Esophagus squamous epithelium (tissue), 5 donors: ENCODE data around the gene GSE1. TPM values are rescaled to one million over a fixed set of nuclear protein-coding genes. Genes with fewer than 3 reads are reported as not detected.

Experiments used
- DNase-seq: peaks from one replicate; lab custom pipeline; 2025; lab: John Stamatoyannopoulos, UW
- H3K27ac ChIP-seq, 4 donors: fragments of 200-600 bp; sonication (generic); one replicate each; pipeline ENCODE4 v1.5.1; 2016 to 2019; ENCODE audit warnings: mild to moderate bottlenecking in 1 of 4
- H3K27me3 ChIP-seq, 4 donors: fragments of 200-600 bp; sonication (generic); 1 replicate in 3 of 4; 2 replicates in 1 of 4; pipeline versions ENCODE4 v1.5.1 to v1.6.0; 2017 to 2021; ENCODE audit warnings: antibody characterized with exemption in 1 of 4
- H3K36me3 ChIP-seq, 3 donors: fragments of 200-600 bp; sonication (generic); one replicate each; pipeline ENCODE4 v1.5.1; 2016 to 2019
- H3K4me1 ChIP-seq, 3 donors: fragments of 200-600 bp; sonication (generic); one replicate each; pipeline ENCODE4 v1.5.1; 2017 to 2019
- H3K4me3 ChIP-seq, 4 donors: fragments of 200-600 bp; sonication (generic); 1 replicate in 3 of 4; 2 replicates in 1 of 4; pipeline ENCODE4 v1.5.1; 2016 to 2019; ENCODE audit warnings: mild to moderate bottlenecking in 2 of 4, moderate library complexity in 1 of 4
- H3K9me3 ChIP-seq, 3 donors: fragments of 200-600 bp; sonication (generic); one replicate each; pipeline ENCODE4 v1.5.1; 2016 to 2019
- POLR2A ChIP-seq, 4 donors: fragments of 450-650 bp; IDR thresholded peaks; one replicate each; pipeline ENCODE4 v1.6.1; 2017; ENCODE audit warnings: antibody characterized with exemption in 4 of 4, mild to moderate bottlenecking in 4 of 4, moderate library complexity in 3 of 4
- WGBS, 2 donors: methylation state at CpG; one replicate each; pipeline ENCODE4 v1.1.5; 2018; 5-methylcytosine and 5-hydroxymethylcytosine counted together
- intact Hi-C: fragments of 100-400 bp; cut with DNase I; formaldehyde crosslinking; loops from one replicate; pipeline ENCODE4 v1.15.0; 2022
- total RNA-seq, 4 donors: library from RNA; depleted of rRNA; stranded (reverse); fragments of >200 nt; gene quantifications; one replicate each; pipeline ENCODE4 v1.1.0, GENCODE V29; 2016
- TF ChIP-seq, protein P1 (sequence below), 6 experiments: fragments of 450-650 bp in 4 of 6; fragments of 200-600 bp in 2 of 6; sonication (generic) in 2 of 6; IDR thresholded peaks; one replicate each; pipeline ENCODE4 v1.5.1; 2016 to 2019; ENCODE audit warnings: antibody characterized with exemption in 6 of 6, mild to moderate bottlenecking in 4 of 6, moderate library complexity in 4 of 6
- donor health status: DM: yes; HTN: yes; CAD: no.

Gene GSE1
- total RNA-seq, 4 donors from 2014 or later: 24.6 to 33.6 (median 28.9) TPM

DNA sequence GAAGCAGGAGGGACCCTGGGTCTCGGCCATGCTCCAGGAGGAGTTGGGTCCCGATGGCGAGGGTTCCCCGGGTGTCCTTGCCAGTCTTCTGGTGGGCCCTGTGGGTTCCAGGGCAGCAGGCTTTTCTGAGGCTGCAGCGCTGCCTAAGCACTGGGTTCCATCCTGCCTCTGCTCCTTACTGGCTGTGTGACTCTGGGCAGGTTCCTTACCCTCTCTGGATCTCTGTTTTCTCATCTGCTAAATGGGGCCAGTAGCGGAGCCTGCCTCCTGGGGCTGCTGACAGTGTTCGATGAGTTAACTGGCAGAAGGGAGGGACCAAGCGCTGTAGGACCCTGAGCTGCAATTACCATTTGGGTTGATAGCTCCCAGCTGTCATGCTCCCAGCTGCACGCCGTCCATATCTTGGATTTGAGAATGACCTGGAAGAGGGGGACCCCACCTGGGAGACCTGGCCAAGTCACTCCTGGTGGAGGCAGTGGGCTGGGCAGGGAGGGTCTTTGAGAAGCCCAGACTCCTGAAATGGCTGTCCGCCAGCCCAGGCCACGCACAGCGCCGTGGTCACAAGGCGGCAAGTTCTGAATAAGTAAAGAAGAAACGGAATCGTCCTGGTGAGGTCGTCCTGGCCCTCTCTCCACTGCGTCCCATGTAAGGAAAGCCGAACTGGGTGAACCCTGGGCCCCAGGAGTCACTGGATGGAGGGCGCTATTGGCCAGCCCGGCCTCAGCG, 47.2 kb upstream of the GSE1 start:
- intact Hi-C loops: no loop called here
- no peak for TF ChIP-seq POLR2A (IDR thresholded peaks at IDR 0.05)
- TF ChIP-seq, protein P1, sequence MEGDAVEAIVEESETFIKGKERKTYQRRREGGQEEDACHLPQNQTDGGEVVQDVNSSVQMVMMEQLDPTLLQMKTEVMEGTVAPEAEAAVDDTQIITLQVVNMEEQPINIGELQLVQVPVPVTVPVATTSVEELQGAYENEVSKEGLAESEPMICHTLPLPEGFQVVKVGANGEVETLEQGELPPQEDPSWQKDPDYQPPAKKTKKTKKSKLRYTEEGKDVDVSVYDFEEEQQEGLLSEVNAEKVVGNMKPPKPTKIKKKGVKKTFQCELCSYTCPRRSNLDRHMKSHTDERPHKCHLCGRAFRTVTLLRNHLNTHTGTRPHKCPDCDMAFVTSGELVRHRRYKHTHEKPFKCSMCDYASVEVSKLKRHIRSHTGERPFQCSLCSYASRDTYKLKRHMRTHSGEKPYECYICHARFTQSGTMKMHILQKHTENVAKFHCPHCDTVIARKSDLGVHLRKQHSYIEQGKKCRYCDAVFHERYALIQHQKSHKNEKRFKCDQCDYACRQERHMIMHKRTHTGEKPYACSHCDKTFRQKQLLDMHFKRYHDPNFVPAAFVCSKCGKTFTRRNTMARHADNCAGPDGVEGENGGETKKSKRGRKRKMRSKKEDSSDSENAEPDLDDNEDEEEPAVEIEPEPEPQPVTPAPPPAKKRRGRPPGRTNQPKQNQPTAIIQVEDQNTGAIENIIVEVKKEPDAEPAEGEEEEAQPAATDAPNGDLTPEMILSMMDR (IDR thresholded peaks at IDR 0.05): no peak
- Histone ChIP-seq H3K27me3 (no peaks in the 10 kb centered on the region), H3K36me3 (no peaks in the 10 kb centered on the region), H3K9me3 (no peaks in the 10 kb centered on the region), H3K4me1 (peaks cover 8 to 60% (median 15%) of the 10 kb centered on the region in 3 donors), H3K27ac (no peak overlapping the region), H3K4me3 (no peak overlapping the region)
- DNase-seq: no peak
- 89% methylated on average over 11 to 16 of the region's 23 CpGs for WGBS, 2 donors

DNA sequence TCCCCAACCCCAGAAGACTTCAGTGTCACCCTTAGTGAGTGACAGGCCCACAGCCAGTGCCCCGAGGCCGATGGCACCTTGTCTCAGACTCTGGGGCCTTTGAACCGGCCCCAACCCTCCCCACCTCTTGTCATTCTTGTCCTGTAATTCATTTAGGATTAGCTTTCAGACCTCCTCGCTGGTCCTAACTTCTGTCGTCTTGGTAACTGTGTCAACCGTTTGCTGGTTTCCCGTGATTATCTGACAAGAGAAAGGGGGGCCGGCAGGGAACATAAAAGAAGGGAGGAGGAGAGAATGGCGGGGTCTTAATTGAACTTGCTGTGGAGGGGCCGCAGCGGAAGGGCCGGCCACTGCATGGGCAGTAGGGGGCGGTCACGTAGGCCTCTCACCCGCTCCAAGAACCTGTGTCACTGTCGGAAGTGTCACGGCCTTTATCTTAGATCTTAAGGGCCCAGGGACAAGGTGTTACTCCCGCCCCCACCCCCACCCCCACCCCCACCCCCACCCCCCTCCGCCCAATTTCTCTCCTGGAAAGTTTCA, 46.5 kb upstream of the GSE1 start:
- no peaks in the 10 kb centered on the region for H3K36me3 ChIP-seq

DNA sequence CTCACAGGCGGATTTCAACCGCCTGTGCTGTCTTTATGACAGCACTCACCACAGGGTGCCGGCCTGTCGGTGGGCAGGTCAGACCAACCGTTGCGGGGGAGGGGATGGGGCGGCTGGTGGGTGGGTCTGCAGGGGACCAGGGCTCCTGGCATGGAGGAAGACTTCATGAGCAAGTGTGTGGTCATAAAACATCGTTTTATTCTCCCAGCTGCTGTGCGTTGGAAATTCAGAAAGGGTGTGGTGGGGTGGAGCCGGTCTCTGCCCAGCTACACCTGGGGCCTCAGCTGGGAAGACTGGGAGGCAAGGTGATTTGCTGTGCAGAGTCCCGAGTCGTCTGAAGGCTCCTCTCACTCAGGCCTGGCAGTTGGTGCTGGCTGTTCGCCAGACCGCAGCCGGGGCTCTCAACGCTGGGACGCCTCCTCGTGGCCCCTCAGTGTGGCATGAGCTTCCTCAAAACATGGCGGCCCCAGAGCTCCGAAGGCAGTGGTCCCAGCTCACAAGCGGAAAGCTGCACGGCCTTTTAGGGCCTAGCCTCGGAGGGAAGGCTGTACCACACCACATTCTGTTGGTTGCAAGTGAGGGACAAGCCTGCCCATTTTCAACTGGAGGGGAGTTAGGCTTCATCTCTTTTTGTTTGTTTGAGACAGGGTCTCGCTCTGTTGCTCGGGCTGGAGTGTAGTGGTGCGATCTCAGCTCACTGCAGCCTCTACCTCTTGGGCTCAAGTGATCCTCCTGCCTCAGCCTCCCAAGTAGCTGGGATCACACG, 45.8 kb upstream of the GSE1 start:
- no peak for DNase-seq
- H3K4me3 ChIP-seq: no peak overlapping the region
- peaks cover 8 to 61% (median 20%) of the 10 kb centered on the region in 3 donors for H3K4me1 ChIP-seq
- intact Hi-C loops: no loop called here
- no peak overlapping the region for H3K27ac ChIP-seq
- WGBS, 2 donors: 83 to 85% methylated on average over 7 to 12 of the region's 27 CpGs
- H3K9me3 ChIP-seq: no peaks in the 10 kb centered on the region
- H3K27me3 ChIP-seq: no peaks in the 10 kb centered on the region
- no peaks in the 10 kb centered on the region for H3K36me3 ChIP-seq
- no peak for TF ChIP-seq POLR2A (IDR thresholded peaks at IDR 0.05)
- TF ChIP-seq, protein P1 (IDR thresholded peaks at IDR 0.05): no peak

More for the DNA sequence above, 46.5 kb upstream of the GSE1 start:
- intact Hi-C loops: no loop called here
- Histone ChIP-seq H3K4me3 (no peak overlapping the region), H3K9me3 (no peaks in the 10 kb centered on the region), H3K27me3 (no peaks in the 10 kb centered on the region), H3K27ac (no peak overlapping the region), H3K4me1 (peaks cover 8 to 60% (median 20%) of the 10 kb centered on the region in 3 donors)
- no peak for DNase-seq
- TF ChIP-seq POLR2A (IDR thresholded peaks at IDR 0.05): no peak
- TF ChIP-seq, protein P1 (IDR thresholded peaks at IDR 0.05): no peak
- 68 to 79% methylated on average over 6 to 14 of the region's 19 CpGs for WGBS, 2 donors

DNA sequence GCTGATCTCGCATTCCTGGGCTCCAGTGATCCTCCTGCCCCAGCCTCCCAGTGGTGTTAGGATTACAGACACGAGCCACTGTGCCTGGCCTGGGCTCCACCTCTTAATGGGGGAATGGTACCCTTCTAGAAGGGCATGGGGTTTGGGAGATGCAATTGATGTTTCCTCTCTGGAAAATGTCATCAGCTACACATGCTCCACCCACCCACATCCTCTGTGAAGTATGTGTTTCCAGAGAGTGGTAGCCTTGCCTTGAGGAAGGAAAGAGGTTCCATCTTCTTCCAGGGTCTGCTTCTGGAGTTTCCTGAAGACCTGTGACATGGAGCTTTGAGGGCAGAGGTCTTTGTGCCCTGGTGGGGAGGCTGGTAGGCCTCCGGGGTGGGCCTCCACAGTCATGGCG, 45.2 kb upstream of the GSE1 start:
- intact Hi-C loops: no loop called here
- no peaks in the 10 kb centered on the region for H3K27me3 ChIP-seq
- 89 to 91% methylated on average over 3 to 4 of the region's 4 CpGs for WGBS, 2 donors
- no peaks in the 10 kb centered on the region for H3K36me3 ChIP-seq
- H3K4me3 ChIP-seq: no peak overlapping the region
- H3K9me3 ChIP-seq: no peaks in the 10 kb centered on the region
- DNase-seq: no peak
- H3K27ac ChIP-seq: peak overlapping the region in 1 of 4 donors; percentile 28
- peaks cover 8 to 58% (median 20%) of the 10 kb centered on the region in 3 donors for H3K4me1 ChIP-seq
- TF ChIP-seq POLR2A (IDR thresholded peaks at IDR 0.05): no peak
- TF ChIP-seq, protein P1 (IDR thresholded peaks at IDR 0.05): no peak

DNA sequence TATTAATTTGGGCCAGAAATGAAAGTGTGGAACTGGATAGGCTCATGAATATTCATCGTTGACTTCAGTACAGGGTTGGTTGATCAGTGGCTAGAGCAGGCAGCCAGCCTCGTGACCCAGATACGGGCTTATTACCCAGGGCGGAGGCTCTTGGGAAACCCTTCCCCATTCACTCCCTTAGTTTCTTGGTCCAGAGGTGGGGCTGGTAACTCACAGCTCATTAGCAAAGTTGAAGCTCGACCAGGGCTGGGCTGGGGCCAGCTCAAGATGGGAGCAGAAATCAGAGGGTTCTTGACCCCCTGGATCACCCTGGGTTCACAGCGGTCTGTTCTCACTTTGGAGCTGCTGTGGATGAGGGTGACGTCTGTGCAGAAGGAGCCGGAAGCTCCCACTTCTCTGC, 44.6 kb upstream of the GSE1 start:
- Histone ChIP-seq H3K9me3 (no peaks in the 10 kb centered on the region), H3K27ac (peak overlapping the region in 2 of 4 donors; percentile 10 to 47), H3K27me3 (no peaks in the 10 kb centered on the region), H3K4me3 (no peak overlapping the region), H3K4me1 (peaks cover 8 to 58% (median 18%) of the 10 kb centered on the region in 3 donors), H3K36me3 (no peaks in the 10 kb centered on the region)
- TF ChIP-seq, protein P1 (IDR thresholded peaks at IDR 0.05): no peak
- TF ChIP-seq POLR2A (IDR thresholded peaks at IDR 0.05): no peak
- 89 to 94% methylated on average over 5 to 8 of the region's 8 CpGs for WGBS, 2 donors
- intact Hi-C loops: no loop called here
- no peak for DNase-seq
